Measurements from ENCODE around the gene RBBP7.
A peak's percentile ranks its signal among the peaks of the same experiment; 100 is the strongest.

Gene RBBP7

DNA sequence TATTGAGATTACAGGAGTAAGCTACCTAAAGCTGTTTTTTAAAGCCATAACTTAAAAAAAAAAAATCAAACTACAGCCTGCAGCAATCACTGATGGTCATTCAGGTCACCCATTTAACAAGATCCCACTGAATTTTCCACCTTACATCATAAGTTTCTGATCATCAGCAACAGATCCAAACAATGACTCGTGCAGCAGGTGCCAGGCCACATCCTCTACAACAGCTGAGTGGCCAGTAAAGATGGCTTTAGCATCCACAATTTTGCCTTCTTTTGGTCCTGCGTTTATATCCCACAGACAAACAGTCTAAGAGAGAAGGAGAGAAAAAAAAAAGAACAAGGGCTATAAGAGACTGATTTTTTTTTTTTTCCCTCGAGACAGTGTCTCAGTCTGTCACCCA, 16.6 kb downstream of the RBBP7 start:
- ATAC-seq (replicated peaks; ENCODE audit: extremely low read depth, poor library complexity, severe bottlenecking) (no peak), DNase-seq (ENCODE audit: low spot score in 2 of 2) (no peak)
- no peak overlapping the region for H3K27ac Mint-ChIP-seq (ENCODE audit: low read depth)
- H3K9me3 Mint-ChIP-seq: no peaks in the 10 kb centered on the region
- H3K36me3 Mint-ChIP-seq (ENCODE audit: insufficient read depth): peaks cover 25% of the 10 kb centered on the region
- H3K27me3 Mint-ChIP-seq: no peaks in the 10 kb centered on the region
- H3K4me1 Mint-ChIP-seq: peaks cover 13% of the 10 kb centered on the region
- H3K4me3 Mint-ChIP-seq: no peak overlapping the region

GRCh38 chrX:16852617-16853179, 17.5 kb downstream of the RBBP7 start:
- H3K9me3 Mint-ChIP-seq: no peaks in the 10 kb centered on the region
- no peak overlapping the region for H3K27ac Mint-ChIP-seq (ENCODE audit: low read depth)
- H3K36me3 Mint-ChIP-seq (ENCODE audit: insufficient read depth): peaks cover 31% of the 10 kb centered on the region
- DNase-seq (ENCODE audit: low spot score in 2 of 2): no peak
- H3K4me3 Mint-ChIP-seq: no peak overlapping the region
- no peak for ATAC-seq (replicated peaks; ENCODE audit: extremely low read depth, poor library complexity, severe bottlenecking)
- peaks cover 13% of the 10 kb centered on the region for H3K4me1 Mint-ChIP-seq
- no peaks in the 10 kb centered on the region for H3K27me3 Mint-ChIP-seq

GRCh38 chrX:16851827-16852226, 18.3 kb downstream of the RBBP7 start:
- ATAC-seq (replicated peaks; ENCODE audit: extremely low read depth, poor library complexity, severe bottlenecking) (no peak), DNase-seq (ENCODE audit: low spot score in 2 of 2) (no peak)
- H3K27ac Mint-ChIP-seq (ENCODE audit: low read depth): no peak overlapping the region
- no peaks in the 10 kb centered on the region for H3K27me3 Mint-ChIP-seq
- H3K4me3 Mint-ChIP-seq: no peak overlapping the region
- peaks cover 34% of the 10 kb centered on the region for H3K36me3 Mint-ChIP-seq (ENCODE audit: insufficient read depth)
- peaks cover 9% of the 10 kb centered on the region for H3K4me1 Mint-ChIP-seq
- no peaks in the 10 kb centered on the region for H3K9me3 Mint-ChIP-seq

- no peak overlapping the region for H3K4me3 Mint-ChIP-seq
Observed at GRCh38 chrX:16851421-16851820, 18.7 kb downstream of the RBBP7 start.

DNA sequence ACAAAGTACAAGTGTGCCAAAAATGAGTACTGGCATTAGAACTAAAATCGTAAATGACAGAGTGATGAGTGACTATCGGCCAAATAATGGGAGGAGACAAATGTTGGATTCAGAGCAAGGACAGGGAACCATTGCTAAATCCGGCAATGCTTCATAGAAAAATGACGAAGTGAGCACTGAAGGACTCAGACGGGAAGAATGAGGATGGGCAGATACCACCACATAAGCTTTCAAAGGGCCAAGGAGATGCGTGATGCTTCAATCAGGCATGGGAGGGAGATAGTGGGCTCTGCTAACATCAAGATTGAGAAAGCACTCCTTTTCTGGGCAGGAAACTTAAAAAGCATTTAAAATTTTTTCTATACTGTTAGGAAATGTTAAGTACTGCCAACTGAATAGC, 21.6 kb downstream of the RBBP7 start:
- no peak overlapping the region for H3K4me3 Mint-ChIP-seq
- ATAC-seq (replicated peaks; ENCODE audit: extremely low read depth, poor library complexity, severe bottlenecking) (no peak), DNase-seq (ENCODE audit: low spot score in 2 of 2) (no peak)
- no peaks in the 10 kb centered on the region for H3K4me1 Mint-ChIP-seq
- no peaks in the 10 kb centered on the region for H3K9me3 Mint-ChIP-seq
- no peak overlapping the region for H3K27ac Mint-ChIP-seq (ENCODE audit: low read depth)
- no peaks in the 10 kb centered on the region for H3K27me3 Mint-ChIP-seq
- peaks cover 41% of the 10 kb centered on the region for H3K36me3 Mint-ChIP-seq (ENCODE audit: insufficient read depth)

More at GRCh38 chrX:16851421-16851820, 18.7 kb downstream of the RBBP7 start:
- H3K27ac Mint-ChIP-seq (ENCODE audit: low read depth): no peak overlapping the region
- ATAC-seq (replicated peaks; ENCODE audit: extremely low read depth, poor library complexity, severe bottlenecking): no peak
- H3K36me3 Mint-ChIP-seq (ENCODE audit: insufficient read depth): peaks cover 35% of the 10 kb centered on the region
- DNase-seq (ENCODE audit: low spot score in 2 of 2): no peak
- no peaks in the 10 kb centered on the region for H3K27me3 Mint-ChIP-seq
- H3K4me1 Mint-ChIP-seq: peaks cover 5% of the 10 kb centered on the region
- no peaks in the 10 kb centered on the region for H3K9me3 Mint-ChIP-seq

DNA sequence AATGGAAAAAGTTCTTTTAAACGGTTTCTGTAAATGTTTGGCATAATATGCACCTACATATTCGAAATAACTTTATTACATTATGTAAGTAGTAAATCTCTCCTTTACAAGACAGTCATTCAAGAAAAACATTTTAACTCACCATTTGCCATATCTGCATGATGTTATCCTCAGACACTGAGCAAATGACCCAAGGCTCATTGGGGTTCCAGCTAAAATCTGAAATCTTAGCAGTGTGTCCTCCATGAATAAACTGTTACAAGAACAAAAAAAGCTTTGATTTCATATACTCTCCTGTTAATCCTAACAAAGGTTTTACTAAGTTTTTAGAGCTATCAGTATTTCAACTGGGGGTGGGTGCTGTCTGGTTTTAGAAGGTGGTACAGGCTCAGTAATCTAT, 24.5 kb downstream of the RBBP7 start:
- H3K36me3 Mint-ChIP-seq (ENCODE audit: insufficient read depth): peaks cover 46% of the 10 kb centered on the region
- ATAC-seq (replicated peaks; ENCODE audit: extremely low read depth, poor library complexity, severe bottlenecking): no peak
- no peak overlapping the region for H3K27ac Mint-ChIP-seq (ENCODE audit: low read depth)
- H3K9me3 Mint-ChIP-seq: no peaks in the 10 kb centered on the region
- H3K4me1 Mint-ChIP-seq: no peaks in the 10 kb centered on the region
- no peaks in the 10 kb centered on the region for H3K27me3 Mint-ChIP-seq
- DNase-seq (ENCODE audit: low spot score in 2 of 2): no peak
- H3K4me3 Mint-ChIP-seq: no peak overlapping the region

- ATAC-seq (replicated peaks; ENCODE audit: extremely low read depth, poor library complexity, severe bottlenecking) (no peak), DNase-seq (ENCODE audit: low spot score in 2 of 2) (no peak)
- H3K4me1 Mint-ChIP-seq: no peaks in the 10 kb centered on the region
- H3K36me3 Mint-ChIP-seq (ENCODE audit: insufficient read depth): peaks cover 41% of the 10 kb centered on the region
- no peak overlapping the region for H3K27ac Mint-ChIP-seq (ENCODE audit: low read depth)
- H3K4me3 Mint-ChIP-seq: no peak overlapping the region
- H3K27me3 Mint-ChIP-seq: no peaks in the 10 kb centered on the region
- H3K9me3 Mint-ChIP-seq: no peaks in the 10 kb centered on the region
Observed at GRCh38 chrX:16843208-16843909, 26.8 kb downstream of the RBBP7 start.

GRCh38 chrX:16842684-16843083, 27.5 kb downstream of the RBBP7 start:
- ATAC-seq (replicated peaks; ENCODE audit: extremely low read depth, poor library complexity, severe bottlenecking): no peak
- Mint-ChIP-seq H3K27me3 (no peaks in the 10 kb centered on the region), H3K9me3 (no peaks in the 10 kb centered on the region), H3K4me3 (no peak overlapping the region), H3K4me1 (no peaks in the 10 kb centered on the region), H3K36me3 (ENCODE audit: insufficient read depth) (peaks cover 37% of the 10 kb centered on the region), H3K27ac (ENCODE audit: low read depth) (no peak overlapping the region)
- no peak for DNase-seq (ENCODE audit: low spot score in 2 of 2)

DNA sequence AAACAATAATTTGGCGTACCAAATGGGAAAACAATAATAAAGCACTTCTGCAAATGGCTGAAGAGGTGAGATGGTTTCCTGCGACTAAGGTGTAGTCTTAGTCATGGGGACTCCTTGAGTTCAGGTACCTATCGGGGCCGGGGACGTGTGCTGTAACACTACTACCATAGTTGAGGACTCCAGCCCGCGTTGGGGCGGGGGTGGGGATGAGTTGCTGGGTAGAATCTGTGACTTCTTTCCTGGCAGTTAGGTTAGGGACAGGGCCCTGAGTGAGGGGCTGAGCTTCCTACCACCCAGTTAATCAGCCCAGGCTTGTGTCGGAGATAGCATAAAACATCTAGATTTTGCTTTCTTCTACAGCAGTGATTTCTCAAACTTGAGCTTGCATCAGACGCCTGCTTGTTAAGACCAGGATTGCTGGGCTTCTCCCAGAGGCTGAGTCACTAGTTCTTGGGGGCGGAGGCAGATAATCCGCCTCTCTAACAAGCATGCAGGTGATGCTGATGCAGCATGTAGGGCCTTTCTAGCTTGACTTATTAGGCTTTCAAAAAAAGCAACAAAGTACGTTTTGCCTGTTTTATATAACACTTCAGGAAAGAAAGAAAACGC, 30.2 kb downstream of the RBBP7 start:
- peaks cover 31% of the 10 kb centered on the region for H3K36me3 Mint-ChIP-seq (ENCODE audit: insufficient read depth)
- no peak for DNase-seq (ENCODE audit: low spot score in 2 of 2)

GRCh38 chrX:16839219-16839851, 30.8 kb downstream of the RBBP7 start:
- Mint-ChIP-seq H3K36me3 (ENCODE audit: insufficient read depth) (peaks cover 34% of the 10 kb centered on the region), H3K27me3 (no peaks in the 10 kb centered on the region), H3K9me3 (no peaks in the 10 kb centered on the region), H3K27ac (ENCODE audit: low read depth) (peak overlapping the region; percentile 29), H3K4me3 (no peak overlapping the region), H3K4me1 (no peaks in the 10 kb centered on the region)
- ATAC-seq (replicated peaks; ENCODE audit: extremely low read depth, poor library complexity, severe bottlenecking) (no peak), DNase-seq (ENCODE audit: low spot score in 2 of 2) (no peak)

More for the DNA sequence above, 30.2 kb downstream of the RBBP7 start:
- no peak for ATAC-seq (replicated peaks; ENCODE audit: extremely low read depth, poor library complexity, severe bottlenecking)
- Mint-ChIP-seq H3K4me3 (no peak overlapping the region), H3K9me3 (no peaks in the 10 kb centered on the region), H3K4me1 (no peaks in the 10 kb centered on the region), H3K27me3 (no peaks in the 10 kb centered on the region), H3K27ac (ENCODE audit: low read depth) (no peak overlapping the region)

DNA sequence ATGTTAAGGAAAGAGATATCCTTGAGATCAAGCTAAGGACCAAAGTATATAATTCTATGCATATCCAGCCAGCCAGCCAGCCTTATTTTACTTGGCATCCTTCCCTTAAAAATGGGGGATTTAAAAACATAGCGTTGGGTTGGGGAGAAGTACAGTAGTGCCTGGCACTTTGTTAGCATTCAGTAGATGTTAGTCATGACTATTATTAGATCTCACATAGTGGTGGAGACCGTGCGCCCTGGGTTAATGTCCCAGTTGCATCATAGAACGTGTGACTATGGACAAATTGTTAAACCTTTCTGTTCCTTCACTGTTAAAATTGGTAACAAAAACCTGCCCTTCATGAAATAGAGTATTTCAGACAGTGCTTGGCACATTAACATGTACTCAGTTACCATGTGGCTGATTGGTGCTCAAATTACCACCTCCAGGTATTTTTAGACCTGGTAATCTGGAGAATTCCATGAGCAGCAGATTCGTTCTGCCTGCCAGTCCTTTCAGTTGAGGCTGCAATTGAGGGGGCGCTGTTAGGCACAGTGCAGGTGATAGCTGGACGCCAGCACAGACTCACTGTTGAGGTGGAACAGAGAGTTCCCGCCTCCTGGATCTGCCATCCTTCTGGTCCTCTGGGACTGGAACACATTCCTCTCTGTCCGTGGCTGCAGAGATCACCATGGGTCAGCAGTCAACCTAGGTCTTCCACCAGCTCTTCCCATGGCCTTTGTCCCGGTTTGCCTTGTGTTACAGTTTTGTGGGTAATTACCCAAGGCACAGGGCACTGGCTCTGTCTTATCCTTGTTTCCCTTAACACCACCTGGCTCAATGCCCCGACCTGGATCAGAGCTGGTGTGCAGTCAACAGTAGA, 31.7 kb downstream of the RBBP7 start:
- no peak for ATAC-seq (replicated peaks; ENCODE audit: extremely low read depth, poor library complexity, severe bottlenecking)
- DNase-seq (ENCODE audit: low spot score in 2 of 2): no peak
- Mint-ChIP-seq H3K27ac (ENCODE audit: low read depth) (peak overlapping the region; percentile 44), H3K27me3 (no peaks in the 10 kb centered on the region), H3K4me1 (no peaks in the 10 kb centered on the region), H3K36me3 (ENCODE audit: insufficient read depth) (peaks cover 33% of the 10 kb centered on the region), H3K4me3 (no peak overlapping the region), H3K9me3 (no peaks in the 10 kb centered on the region)

- ATAC-seq (replicated peaks; ENCODE audit: extremely low read depth, poor library complexity, severe bottlenecking) (no peak), DNase-seq (ENCODE audit: low spot score in 2 of 2) (no peak)
- peak overlapping the region; percentile 57 for H3K27ac Mint-ChIP-seq (ENCODE audit: low read depth)
- no peaks in the 10 kb centered on the region for H3K27me3 Mint-ChIP-seq
- no peak overlapping the region for H3K4me3 Mint-ChIP-seq
- H3K36me3 Mint-ChIP-seq (ENCODE audit: insufficient read depth): peaks cover 34% of the 10 kb centered on the region
- no peaks in the 10 kb centered on the region for H3K9me3 Mint-ChIP-seq
- no peaks in the 10 kb centered on the region for H3K4me1 Mint-ChIP-seq
Observed at GRCh38 chrX:16836371-16836770, 33.8 kb downstream of the RBBP7 start.
